ENCODE data around the gene CLK2.

CLK2 gene

GRCh38 chr1:155319536-155319935, 46.2 kb upstream of the CLK2 start:
- no peak for TF ChIP-seq CTCF (IDR thresholded peaks at IDR 0.05; ENCODE audit: extremely low read depth, insufficient read depth, missing control alignments)
- DNase-seq (ENCODE audit: low spot score): no peak
- in situ Hi-C loops (cut with MboI; ENCODE audit: low pct_unique_long_range_greater_than_20kb, low sequenced_read_pairs, unreplicated experiment): no loop called here

GRCh38 chr1:155318082-155318481, 44.8 kb upstream of the CLK2 start:
- in situ Hi-C loops (cut with MboI; ENCODE audit: low pct_unique_long_range_greater_than_20kb, low sequenced_read_pairs, unreplicated experiment): no loop called here
- no peak for DNase-seq (ENCODE audit: low spot score)
- no peak for TF ChIP-seq CTCF (IDR thresholded peaks at IDR 0.05; ENCODE audit: extremely low read depth, insufficient read depth, missing control alignments)

- TF ChIP-seq CTCF (IDR thresholded peaks at IDR 0.05; ENCODE audit: extremely low read depth, insufficient read depth, missing control alignments): no peak
- in situ Hi-C loops (cut with MboI; ENCODE audit: low pct_unique_long_range_greater_than_20kb, low sequenced_read_pairs, unreplicated experiment): no loop called here
- no peak for DNase-seq (ENCODE audit: low spot score)
Measured at GRCh38 chr1:155316922-155317321, 43.6 kb upstream of the CLK2 start.

- no peak for TF ChIP-seq CTCF (IDR thresholded peaks at IDR 0.05; ENCODE audit: extremely low read depth, insufficient read depth, missing control alignments)
- in situ Hi-C loops (cut with MboI; ENCODE audit: low pct_unique_long_range_greater_than_20kb, low sequenced_read_pairs, unreplicated experiment): no loop called here
- no peak for DNase-seq (ENCODE audit: low spot score)
Measured at GRCh38 chr1:155313261-155313660, 40.0 kb upstream of the CLK2 start.

GRCh38 chr1:155309423-155310021, 36.2 kb upstream of the CLK2 start:
- in situ Hi-C loops (cut with MboI; ENCODE audit: low pct_unique_long_range_greater_than_20kb, low sequenced_read_pairs, unreplicated experiment): no loop called here
- no peak for DNase-seq (ENCODE audit: low spot score)

GRCh38 chr1:155308493-155309422, 35.5 kb upstream of the CLK2 start, which contains the start of gene FDPS:
FDPS (plus strand) TSS chr1:155308866; CDS start chr1:155309790, 924 bp downstream.
- DNase-seq (ENCODE audit: low spot score): peak; percentile 96
- no peak for TF ChIP-seq CTCF (IDR thresholded peaks at IDR 0.05; ENCODE audit: extremely low read depth, insufficient read depth, missing control alignments)
- in situ Hi-C loops (cut with MboI; ENCODE audit: low pct_unique_long_range_greater_than_20kb, low sequenced_read_pairs, unreplicated experiment): no loop called here

More at GRCh38 chr1:155309423-155310021, 36.2 kb upstream of the CLK2 start:
- no peak for TF ChIP-seq CTCF (IDR thresholded peaks at IDR 0.05; ENCODE audit: extremely low read depth, insufficient read depth, missing control alignments)

Measured in GM13977 (cell line).